ENCODE results near the gene MAPK10. TPM values are rescaled to one million over a fixed set of nuclear protein-coding genes. Genes with fewer than 3 reads are reported as not detected.

MAPK10 gene
- total RNA-seq, 4 donors from 2014 or later = 0.15 to 1.5 (median 0.35) TPM; not detected in 1

DNA sequence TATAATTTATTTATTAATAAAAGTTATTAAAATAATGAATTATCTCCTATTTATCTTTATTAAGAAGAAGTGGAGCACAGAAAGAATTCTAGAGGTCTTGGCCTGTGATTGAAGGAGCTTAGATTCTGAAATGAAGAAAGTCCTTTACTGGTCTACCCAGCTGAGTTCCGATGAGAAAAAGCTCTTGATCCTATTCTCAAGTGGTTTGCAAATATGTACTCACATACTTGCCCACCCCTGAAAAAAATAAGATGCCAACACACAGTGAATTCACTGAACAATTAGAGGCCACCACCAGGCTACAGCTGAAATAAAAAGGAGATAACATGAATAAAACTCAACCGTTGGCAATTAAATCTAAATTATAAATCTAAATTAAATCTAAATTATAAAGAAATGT lies 253.4 kb downstream of the MAPK10 start:
- intact Hi-C loops (cut with DNase I; ENCODE audit: low total_unique reads) = no loop called here
- Histone ChIP-seq H3K27me3 (no peaks in the 10 kb centered on the region), H3K36me3 (no peaks in the 10 kb centered on the region), H3K27ac (no peak overlapping the region), H3K9me3 (peaks cover 0 to 6% (median 0%) of the 10 kb centered on the region in 3 donors), H3K4me1 (no peaks in the 10 kb centered on the region), H3K4me3 (no peak overlapping the region)
- TF ChIP-seq POLR2A (IDR thresholded peaks at IDR 0.05) = no peak
- TF ChIP-seq, protein P1, sequence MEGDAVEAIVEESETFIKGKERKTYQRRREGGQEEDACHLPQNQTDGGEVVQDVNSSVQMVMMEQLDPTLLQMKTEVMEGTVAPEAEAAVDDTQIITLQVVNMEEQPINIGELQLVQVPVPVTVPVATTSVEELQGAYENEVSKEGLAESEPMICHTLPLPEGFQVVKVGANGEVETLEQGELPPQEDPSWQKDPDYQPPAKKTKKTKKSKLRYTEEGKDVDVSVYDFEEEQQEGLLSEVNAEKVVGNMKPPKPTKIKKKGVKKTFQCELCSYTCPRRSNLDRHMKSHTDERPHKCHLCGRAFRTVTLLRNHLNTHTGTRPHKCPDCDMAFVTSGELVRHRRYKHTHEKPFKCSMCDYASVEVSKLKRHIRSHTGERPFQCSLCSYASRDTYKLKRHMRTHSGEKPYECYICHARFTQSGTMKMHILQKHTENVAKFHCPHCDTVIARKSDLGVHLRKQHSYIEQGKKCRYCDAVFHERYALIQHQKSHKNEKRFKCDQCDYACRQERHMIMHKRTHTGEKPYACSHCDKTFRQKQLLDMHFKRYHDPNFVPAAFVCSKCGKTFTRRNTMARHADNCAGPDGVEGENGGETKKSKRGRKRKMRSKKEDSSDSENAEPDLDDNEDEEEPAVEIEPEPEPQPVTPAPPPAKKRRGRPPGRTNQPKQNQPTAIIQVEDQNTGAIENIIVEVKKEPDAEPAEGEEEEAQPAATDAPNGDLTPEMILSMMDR (IDR thresholded peaks at IDR 0.05 in 4 of 5, conservative IDR thresholded peaks at IDR 0.05 in 1 of 5) = no peak
- in situ Hi-C loops (cut with MboI; ENCODE audit: low sequenced_read_pairs in 4 of 4) = no loop called here
- no peak for ATAC-seq
- no peak for DNase-seq

DNA sequence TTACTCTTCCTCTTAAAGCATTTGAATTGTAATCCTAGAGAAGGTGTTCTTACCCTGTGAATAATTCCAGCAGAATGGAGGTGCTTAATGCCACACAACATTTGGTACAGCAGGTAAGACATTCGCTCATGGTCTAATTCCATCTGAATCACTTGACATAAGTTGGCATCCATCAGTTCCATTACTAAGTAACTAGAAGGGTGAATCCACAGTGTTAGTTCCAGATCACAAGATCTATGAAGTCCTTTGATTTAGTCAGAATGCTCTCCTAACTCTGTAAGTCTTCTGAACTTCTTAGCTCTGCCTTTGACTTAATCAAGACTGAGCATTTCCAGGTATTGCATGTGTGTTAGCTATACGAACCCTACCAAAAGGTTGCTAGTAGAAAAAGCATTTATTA lies 258.0 kb downstream of the MAPK10 start:
- no peaks in the 10 kb centered on the region for H3K9me3 ChIP-seq

DNA sequence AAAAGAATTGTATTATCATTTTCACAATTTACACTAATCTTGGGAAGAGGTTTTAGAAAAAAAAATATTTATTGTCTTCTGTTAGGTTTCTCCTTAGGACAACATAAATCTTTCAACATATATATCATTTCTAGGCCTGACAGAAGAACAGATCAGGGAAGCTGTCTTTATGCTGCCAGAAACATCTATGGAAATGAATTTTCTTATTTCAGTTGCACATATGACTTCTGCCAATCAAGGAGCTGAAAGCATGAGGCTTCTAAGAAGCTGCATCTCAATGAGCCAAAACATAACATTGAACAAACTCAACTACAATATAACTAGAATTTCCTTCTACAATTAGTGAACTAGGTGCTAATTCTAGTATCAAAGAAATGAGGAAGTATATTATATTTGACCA lies 258.4 kb downstream of the MAPK10 start:
- no peak for ATAC-seq
- H3K4me3 ChIP-seq = no peak overlapping the region
- in situ Hi-C loops (cut with MboI; ENCODE audit: low sequenced_read_pairs in 4 of 4) (no loop called here), intact Hi-C loops (cut with DNase I; ENCODE audit: low total_unique reads) (no loop called here)
- DNase-seq = no peak
- no peaks in the 10 kb centered on the region for H3K4me1 ChIP-seq
- no peak for TF ChIP-seq POLR2A (IDR thresholded peaks at IDR 0.05)
- TF ChIP-seq, protein P1 (IDR thresholded peaks at IDR 0.05 in 4 of 5, conservative IDR thresholded peaks at IDR 0.05 in 1 of 5) = no peak
- H3K27me3 ChIP-seq = no peaks in the 10 kb centered on the region
- no peak overlapping the region for H3K27ac ChIP-seq
- H3K9me3 ChIP-seq = no peaks in the 10 kb centered on the region
- no peaks in the 10 kb centered on the region for H3K36me3 ChIP-seq

More for the DNA sequence above, 258.0 kb downstream of the MAPK10 start:
- TF ChIP-seq POLR2A (IDR thresholded peaks at IDR 0.05) = no peak
- TF ChIP-seq, protein P1 (IDR thresholded peaks at IDR 0.05 in 4 of 5, conservative IDR thresholded peaks at IDR 0.05 in 1 of 5) = no peak
- in situ Hi-C loops (cut with MboI; ENCODE audit: low sequenced_read_pairs in 4 of 4) (no loop called here), intact Hi-C loops (cut with DNase I; ENCODE audit: low total_unique reads) (no loop called here)
- DNase-seq = no peak
- no peak overlapping the region for H3K4me3 ChIP-seq
- H3K4me1 ChIP-seq = no peaks in the 10 kb centered on the region
- no peak overlapping the region for H3K27ac ChIP-seq
- H3K36me3 ChIP-seq = no peaks in the 10 kb centered on the region
- ATAC-seq = no peak
- no peaks in the 10 kb centered on the region for H3K27me3 ChIP-seq

DNA sequence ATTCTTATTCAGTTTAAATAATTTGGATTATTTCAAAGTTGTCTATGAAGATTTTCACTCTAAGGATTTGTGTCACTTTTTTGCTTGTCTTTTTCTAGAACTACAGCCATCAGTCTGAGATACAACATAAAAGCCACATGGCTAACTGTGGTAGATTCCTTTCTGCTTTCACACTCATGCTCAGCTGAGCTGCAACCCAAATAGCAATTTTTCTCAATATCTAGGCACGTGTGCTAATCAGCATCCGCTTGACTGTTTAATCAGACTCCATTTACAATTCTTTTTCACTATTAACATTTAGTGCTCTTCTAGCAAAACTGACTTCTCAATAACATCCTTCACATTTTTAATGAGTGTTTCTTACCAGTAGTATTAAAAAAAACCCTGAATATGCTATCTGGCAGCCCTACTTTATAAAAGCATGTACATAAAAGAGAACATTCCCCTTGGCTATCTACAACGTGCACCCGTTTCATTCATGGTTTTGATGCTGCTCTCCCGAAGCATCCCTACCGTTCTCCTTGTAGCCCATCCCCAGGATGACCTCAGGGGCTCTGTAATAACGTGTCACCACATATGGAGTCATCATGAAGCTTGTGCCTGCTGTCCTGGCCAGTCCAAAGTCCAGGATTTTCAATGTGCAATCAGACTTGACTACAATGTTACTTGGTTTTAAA lies 259.2 kb downstream of the MAPK10 start:
- no peak for ATAC-seq

More for the DNA sequence above, 259.2 kb downstream of the MAPK10 start:
- no peaks in the 10 kb centered on the region for H3K4me1 ChIP-seq
- in situ Hi-C loops (cut with MboI; ENCODE audit: low sequenced_read_pairs in 4 of 4) = no loop called here
- DNase-seq = no peak
- no peaks in the 10 kb centered on the region for H3K9me3 ChIP-seq
- TF ChIP-seq, protein P1 (IDR thresholded peaks at IDR 0.05 in 4 of 5, conservative IDR thresholded peaks at IDR 0.05 in 1 of 5) = no peak
- H3K4me3 ChIP-seq = no peak overlapping the region
- H3K36me3 ChIP-seq = no peaks in the 10 kb centered on the region
- H3K27me3 ChIP-seq = no peaks in the 10 kb centered on the region
- H3K27ac ChIP-seq = no peak overlapping the region
- intact Hi-C loops (cut with DNase I; ENCODE audit: low total_unique reads) = no loop called here
